HG03064 (cell line): ENCODE data around the gene RPL28.
"Not testable (repeated sequence)": the region's sequence is repeated elsewhere in the genome, so short reads cannot be mapped to it uniquely, and the experiment has no call there.

Source experiments
- ATAC-seq: cut with Tn5 transposase; IDR thresholded peaks from one replicate; pipeline ENCODE4 v1.9.1; 2021; ENCODE audit warnings: low read depth; ENCODE audit not compliant: unreplicated experiment

The RPL28 gene

GRCh38 chr19:55446060-55446459, 60.3 kb downstream of the RPL28 start:
- no peak for ATAC-seq

GRCh38 chr19:55447421-55448174, 61.9 kb downstream of the RPL28 start:
- no peak for ATAC-seq

GRCh38 chr19:55448175-55448490, 62.4 kb downstream of the RPL28 start:
- not testable (repeated sequence) for ATAC-seq

- ATAC-seq = no peak
These were observed 63.7 kb downstream of the RPL28 start for GRCh38 chr19:55449469-55449868.

- ATAC-seq = no peak
These were observed 65.6 kb downstream of the RPL28 start for GRCh38 chr19:55451163-55451964.

- ATAC-seq = no peak
These were observed 66.4 kb downstream of the RPL28 start for GRCh38 chr19:55451965-55452748.
